A549 (cell line): ENCODE measurements around the gene ARHGAP32. TPM values are rescaled to one million over a fixed set of nuclear protein-coding genes. Genes with fewer than 3 reads are reported as not detected.

ENCODE experiments used
- ATAC-seq, 2 experiments: fragments of 200-7000 bp in 1 of 2; fragments of >200 bp in 1 of 2; cut with Nextera tagmentation in 1 of 2; cut with Tn5 transposase in 1 of 2; 3 replicates each; pipeline versions ENCODE4 v1.8.0 to v1.9.1; 2018 to 2020; ENCODE audit warnings: mild to moderate bottlenecking in 1 of 2, moderate library complexity in 1 of 2
- CTCF ChIA-PET: fragments of 300-600 bp; sonication (Branson Sonifier 250); formaldehyde crosslinking; extraction: SDS; loops from one replicate; lab custom pipeline; 2021; ENCODE audit warnings: antibody characterized with exemption, inconsistent platforms; lab: Yijun Ruan, JAX
- POLR2A ChIA-PET: fragments of 350-600 bp; formaldehyde crosslinking; extraction: SDS; loops from one replicate; lab custom pipeline; 2021; ENCODE audit warnings: antibody characterized with exemption, inconsistent platforms; lab: Yijun Ruan, JAX
- DNase-seq, 2 experiments: peaks; one replicate each; pipeline versions ENCODE4 v3.0.0 to v3.0.0-alpha.2; 2011 to 2016; ENCODE audit warnings: low read depth in 1 of 2, low spot score in 1 of 2
- FAIRE-seq: peaks from 2 replicates; lab custom pipeline; 2011; peaks lifted over from hg19 to GRCh38; lab: Jason Lieb, UNC
- H3K27ac ChIP-seq, 2 experiments: fragments of >200 bp; sonication (Bioruptor Twin); formaldehyde crosslinking; 3 replicates each; pipeline ENCODE4 v1.5.1; 2016 to 2017
- H3K4me1 ChIP-seq: fragments of >200 bp; sonication (Bioruptor Twin); formaldehyde crosslinking; 3 replicates; pipeline ENCODE4 v1.6.1; 2016
- H3K4me2 ChIP-seq: fragments of >200 bp; sonication (Bioruptor Twin); formaldehyde crosslinking; 3 replicates; pipeline ENCODE4 v1.6.1; 2016
- H3K4me3 ChIP-seq: fragments of >200 bp; sonication (Bioruptor Twin); formaldehyde crosslinking; 3 replicates; pipeline ENCODE4 v1.5.1; 2016
- H3K9me3 ChIP-seq: fragments of >200 bp; sonication (Bioruptor Twin); formaldehyde crosslinking; 3 replicates; pipeline ENCODE4 v1.6.1; 2016
- BHLHE40 ChIP-seq: IDR thresholded peaks from 2 replicates; pipeline ENCODE4 v1.6.1; 2012; ENCODE audit warnings: low read depth, low read length, inconsistent platforms
- CEBPB ChIP-seq, 2 experiments: fragments of >200 bp in 1 of 2; sonication (Bioruptor Twin) in 1 of 2; formaldehyde crosslinking in 1 of 2; IDR thresholded peaks; 2 replicates each; pipeline ENCODE4 v1.6.1; 2012 to 2016
- CHD4 ChIP-seq: fragments of 200-600 bp; sonication (generic); IDR thresholded peaks from 2 replicates; pipeline ENCODE4 v1.6.1; 2016; ENCODE audit warnings: antibody characterized with exemption, mild to moderate bottlenecking, borderline replicate concordance
- EHF ChIP-seq: fragments of 250-450 bp; sonication (Bioruptor Pico); IDR thresholded peaks from 2 replicates; pipeline ENCODE4 v1.5.0; 2020; ENCODE audit warnings: mild to moderate bottlenecking
- EHMT2 ChIP-seq: fragments of 200-600 bp; sonication (generic); IDR thresholded peaks from 2 replicates; pipeline ENCODE4 v1.6.1; 2016; ENCODE audit warnings: antibody characterized with exemption, low read depth, mild to moderate bottlenecking, moderate library complexity
- EP300 ChIP-seq, 2 experiments: fragments of >200 bp; sonication (Bioruptor Twin); formaldehyde crosslinking; IDR thresholded peaks; 2 replicates in 1 of 2; 3 replicates in 1 of 2; pipeline ENCODE4 v1.6.1; 2016 to 2017
- ESRRA ChIP-seq: fragments of 150-350 bp; IDR thresholded peaks from 2 replicates; pipeline ENCODE4 v1.6.1; 2014; ENCODE audit warnings: mild to moderate bottlenecking, low read length, borderline replicate concordance
- FOSB ChIP-seq: fragments of 250-450 bp; sonication (Bioruptor Pico); IDR thresholded peaks from 2 replicates; pipeline ENCODE4 v1.5.0; 2020; ENCODE audit warnings: mild to moderate bottlenecking, moderate library complexity
- FOSL2 ChIP-seq, 2 experiments: fragments of 450-650 bp in 1 of 2; fragments of >200 bp in 1 of 2; sonication (Bioruptor Twin) in 1 of 2; formaldehyde crosslinking; IDR thresholded peaks; 2 replicates each; pipeline versions ENCODE4 v1.5.0 to v1.6.1; 2016 to 2020; ENCODE audit warnings: mild to moderate bottlenecking in 1 of 2, moderate library complexity in 1 of 2
- FOXS1 ChIP-seq: fragments of 250-450 bp; sonication (Bioruptor Pico); IDR thresholded peaks from 2 replicates; pipeline ENCODE4 v1.5.0; 2020; ENCODE audit warnings: mild to moderate bottlenecking, moderate library complexity
- GATA3 ChIP-seq: IDR thresholded peaks from 2 replicates; pipeline ENCODE4 v1.6.1; 2012; ENCODE audit warnings: borderline replicate concordance
- HEYL ChIP-seq: fragments of 250-450 bp; sonication (Bioruptor Pico); IDR thresholded peaks from 2 replicates; pipeline ENCODE4 v1.8.0; 2021; ENCODE audit warnings: mild to moderate bottlenecking, moderate library complexity
- JUN ChIP-seq, 2 experiments: fragments of >200 bp; sonication (Bioruptor Twin); formaldehyde crosslinking; IDR thresholded peaks; 2 replicates in 1 of 2; 3 replicates in 1 of 2; pipeline ENCODE4 v1.6.1; 2016 to 2017
- KDM1A ChIP-seq: fragments of 200-600 bp; sonication (generic); IDR thresholded peaks from 2 replicates; pipeline ENCODE4 v1.6.1; 2016; ENCODE audit warnings: low read depth, mild to moderate bottlenecking
- NFE2L2 ChIP-seq: fragments of 150-350 bp; conservative IDR thresholded peaks from 2 replicates; pipeline ENCODE4 v1.6.1; 2014; ENCODE audit warnings: low read length
- RAD21 ChIP-seq, 2 experiments: fragments of >200 bp in 1 of 2; sonication (Bioruptor Twin) in 1 of 2; formaldehyde crosslinking in 1 of 2; IDR thresholded peaks in 1 of 2; conservative IDR thresholded peaks in 1 of 2; 2 replicates in 1 of 2; 3 replicates in 1 of 2; pipeline ENCODE4 v1.6.1; 2012 to 2018; ENCODE audit warnings: inconsistent platforms in 1 of 2
- RFX5 ChIP-seq: fragments of 450-650 bp; IDR thresholded peaks from 2 replicates; pipeline ENCODE4 v1.7.1; 2014; ENCODE audit warnings: antibody characterized with exemption, mild to moderate bottlenecking, moderate library complexity
- RNF2 ChIP-seq: fragments of 200-600 bp; sonication (generic); IDR thresholded peaks from 2 replicates; pipeline ENCODE4 v1.6.1; 2016; ENCODE audit warnings: low read depth, mild to moderate bottlenecking, antibody characterized with exemption, moderate library complexity, borderline replicate concordance
- ZFP36 ChIP-seq: fragments of 450-650 bp; IDR thresholded peaks from 2 replicates; pipeline ENCODE4 v1.6.1; 2014; ENCODE audit warnings: borderline replicate concordance; ENCODE audit not compliant: partially characterized antibody
- ZSCAN20 ChIP-seq: fragments of 250-450 bp; sonication (Bioruptor Pico); IDR thresholded peaks from 2 replicates; pipeline ENCODE4 v1.8.0; 2022; ENCODE audit warnings: mild to moderate bottlenecking, moderate library complexity
- WGBS: methylation state at CpG from one replicate; pipeline ENCODE4 v1.1.6; 2017; ENCODE audit errors: missing lambda C conversion rate; 5-methylcytosine and 5-hydroxymethylcytosine counted together
- polyA plus RNA-seq, 4 experiments: library from polyadenylated mRNA; depleted of rRNA in 3 of 4; stranded (reverse); fragments of >200 nt; fragmentation: RNase III in 1 of 4; extraction: RNeasy Plus Mini Kit Qiagen cat#74134 plus additional on column Dnase treatment in 1 of 4; gene quantifications; 2 replicates in 3 of 4; 3 replicates in 1 of 4; pipeline ENCODE4 v1.2.3, GENCODE V29; 2011 to 2017
- TF ChIP-seq, protein P1 (sequence below): fragments of >200 bp; sonication (Bioruptor Twin); formaldehyde crosslinking; IDR thresholded peaks from 3 replicates; pipeline ENCODE4 v1.6.1; 2016
- TF ChIP-seq, protein P2 (sequence below): IDR thresholded peaks from 2 replicates; pipeline ENCODE4 v1.6.1; 2012
- TF ChIP-seq, protein P3 (sequence below): IDR thresholded peaks from 2 replicates; pipeline ENCODE4 v1.6.1; 2012; ENCODE audit warnings: low read depth, borderline replicate concordance
- TF ChIP-seq, protein P4 (sequence below): IDR thresholded peaks from 2 replicates; pipeline ENCODE4 v1.6.1; 2012
- TF ChIP-seq, protein P5 (sequence below): fragments of >200 bp; sonication (Bioruptor Twin); formaldehyde crosslinking; IDR thresholded peaks from 2 replicates; pipeline ENCODE4 v1.6.1; 2016
- TF ChIP-seq, protein P6 (sequence below): fragments of 200-600 bp; sonication (generic); IDR thresholded peaks from 2 replicates; pipeline ENCODE4 v1.6.1; 2016; ENCODE audit warnings: antibody characterized with exemption, mild to moderate bottlenecking, moderate library complexity

ARHGAP32 gene
- polyA plus RNA-seq, 2 of the 4 experiments (the other 2 are of a cell fraction): 4.4 to 9.0 TPM

DNA sequence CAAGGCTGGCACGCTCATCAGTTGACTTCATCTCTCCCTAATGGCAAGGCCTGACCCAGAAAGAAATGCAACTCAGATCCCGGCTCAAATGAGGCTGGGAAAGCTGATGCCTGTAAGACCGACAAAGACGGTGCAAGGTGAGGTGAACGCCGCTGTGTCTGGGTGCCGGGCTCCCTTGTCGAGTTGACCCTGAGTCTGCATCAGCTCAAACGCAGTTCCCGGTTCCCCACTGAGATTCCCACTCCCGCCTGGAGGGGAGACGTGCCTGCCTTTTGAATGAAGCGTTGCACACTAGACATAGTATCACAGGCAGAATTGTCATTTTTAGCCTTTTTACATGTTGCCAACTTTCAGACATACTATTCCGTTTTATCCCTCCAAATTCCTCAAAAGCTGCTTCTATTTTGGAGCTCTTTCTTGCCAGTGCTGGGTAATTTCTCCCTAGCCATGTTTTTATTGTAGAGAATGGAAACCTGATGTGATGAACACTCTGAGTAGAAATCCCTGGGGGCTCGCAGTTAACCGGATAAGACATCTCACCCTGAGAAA is 248.6 kb downstream of the ARHGAP32 start:
- H3K4me3 ChIP-seq: no peak overlapping the region
- H3K4me1 ChIP-seq: no peaks in the 10 kb centered on the region
- ChIA-PET POLR2A (no interaction called here), CTCF (interaction anchor here (1.1 to 6.4 kb wide), 4 partner anchors 13 to 59 kb away, joined by 3 to 26 read pairs (median 11); no protein-coding TSS in a partner anchor)
- FAIRE-seq: no peak
- no peaks in the 10 kb centered on the region for H3K9me3 ChIP-seq
- H3K4me2 ChIP-seq: no peak overlapping the region
- TF ChIP-seq NFE2L2 (no peak), FOSB (CRISPR knock-in tag) (no peak), BHLHE40 (no peak), KDM1A (no peak), HEYL (CRISPR knock-in tag) (no peak), RAD21 (conservative IDR thresholded peaks at IDR 0.05 in 1 of 2, IDR thresholded peaks at IDR 0.05 in 1 of 2) (no peak)
- TF ChIP-seq, protein P1, sequence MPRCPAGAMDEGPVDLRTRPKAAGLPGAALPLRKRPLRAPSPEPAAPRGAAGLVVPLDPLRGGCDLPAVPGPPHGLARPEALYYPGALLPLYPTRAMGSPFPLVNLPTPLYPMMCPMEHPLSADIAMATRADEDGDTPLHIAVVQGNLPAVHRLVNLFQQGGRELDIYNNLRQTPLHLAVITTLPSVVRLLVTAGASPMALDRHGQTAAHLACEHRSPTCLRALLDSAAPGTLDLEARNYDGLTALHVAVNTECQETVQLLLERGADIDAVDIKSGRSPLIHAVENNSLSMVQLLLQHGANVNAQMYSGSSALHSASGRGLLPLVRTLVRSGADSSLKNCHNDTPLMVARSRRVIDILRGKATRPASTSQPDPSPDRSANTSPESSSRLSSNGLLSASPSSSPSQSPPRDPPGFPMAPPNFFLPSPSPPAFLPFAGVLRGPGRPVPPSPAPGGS: no peak
- TF ChIP-seq, all 56 proteins: peak for 0
- no peak overlapping the region for H3K27ac ChIP-seq
- ATAC-seq: no peak
- WGBS: 78% methylated on average over 16 of the region's 16 CpGs
- no peak for DNase-seq

DNA sequence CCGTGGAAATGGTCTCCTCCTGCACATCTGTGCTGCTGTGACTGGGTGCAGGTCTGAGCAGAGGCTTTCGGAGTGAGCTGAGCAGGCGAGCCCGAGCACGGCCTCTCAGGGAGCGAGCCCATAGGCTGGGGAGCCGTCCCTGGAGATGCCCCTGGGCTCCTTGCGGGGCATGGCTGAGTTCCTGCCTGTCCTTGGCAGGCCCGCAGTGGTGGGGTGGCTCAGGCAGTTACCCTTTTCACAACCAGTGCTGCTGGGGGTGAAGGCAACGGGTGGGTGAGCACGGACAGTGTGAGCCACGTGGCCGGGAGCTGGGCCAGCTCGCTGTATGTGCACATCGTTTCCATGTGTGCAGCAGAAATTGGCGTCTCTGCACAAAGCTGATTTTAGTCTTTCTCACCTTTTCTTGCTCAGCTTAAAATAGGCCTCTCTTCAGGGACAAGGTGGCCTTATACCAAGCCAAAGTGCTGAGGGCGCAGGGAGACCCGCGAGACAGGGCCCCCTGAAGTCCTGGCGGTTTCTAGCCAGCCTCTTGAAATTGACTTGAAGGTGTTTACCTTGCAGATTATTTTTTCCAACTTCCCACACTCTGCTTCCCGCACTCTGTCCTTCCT is 249.2 kb downstream of the ARHGAP32 start, which contains the start of gene TP53AIP1:
Gene TP53AIP1, minus strand, starts transcription at position 55 of the 611 bp plus-strand sequence. CDS start 5,053 bp downstream, outside the sequence.
- 86% methylated on average over 8 of the region's 21 CpGs for WGBS
- TF ChIP-seq FOXS1 (CRISPR knock-in tag): no peak
- TF ChIP-seq, protein P2, sequence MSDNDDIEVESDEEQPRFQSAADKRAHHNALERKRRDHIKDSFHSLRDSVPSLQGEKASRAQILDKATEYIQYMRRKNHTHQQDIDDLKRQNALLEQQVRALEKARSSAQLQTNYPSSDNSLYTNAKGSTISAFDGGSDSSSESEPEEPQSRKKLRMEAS: no peak
- TF ChIP-seq EHMT2: no peak
- no peak for TF ChIP-seq FOSL2 (IDR thresholded peaks at IDR 0.05)
- TF ChIP-seq FOSL2 (CRISPR knock-in tag; IDR thresholded peaks at IDR 0.05): no peak
- no peak for TF ChIP-seq RAD21 (conservative IDR thresholded peaks at IDR 0.05 in 1 of 2, IDR thresholded peaks at IDR 0.05 in 1 of 2)
- TF ChIP-seq, protein P3, sequence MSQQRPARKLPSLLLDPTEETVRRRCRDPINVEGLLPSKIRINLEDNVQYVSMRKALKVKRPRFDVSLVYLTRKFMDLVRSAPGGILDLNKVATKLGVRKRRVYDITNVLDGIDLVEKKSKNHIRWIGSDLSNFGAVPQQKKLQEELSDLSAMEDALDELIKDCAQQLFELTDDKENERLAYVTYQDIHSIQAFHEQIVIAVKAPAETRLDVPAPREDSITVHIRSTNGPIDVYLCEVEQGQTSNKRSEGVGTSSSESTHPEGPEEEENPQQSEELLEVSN: no peak
- TF ChIP-seq CHD4: no peak
- no peak for TF ChIP-seq JUN (IDR thresholded peaks at IDR 0.05)
- no peak for TF ChIP-seq ZSCAN20 (CRISPR knock-in tag)
- TF ChIP-seq, protein P4, sequence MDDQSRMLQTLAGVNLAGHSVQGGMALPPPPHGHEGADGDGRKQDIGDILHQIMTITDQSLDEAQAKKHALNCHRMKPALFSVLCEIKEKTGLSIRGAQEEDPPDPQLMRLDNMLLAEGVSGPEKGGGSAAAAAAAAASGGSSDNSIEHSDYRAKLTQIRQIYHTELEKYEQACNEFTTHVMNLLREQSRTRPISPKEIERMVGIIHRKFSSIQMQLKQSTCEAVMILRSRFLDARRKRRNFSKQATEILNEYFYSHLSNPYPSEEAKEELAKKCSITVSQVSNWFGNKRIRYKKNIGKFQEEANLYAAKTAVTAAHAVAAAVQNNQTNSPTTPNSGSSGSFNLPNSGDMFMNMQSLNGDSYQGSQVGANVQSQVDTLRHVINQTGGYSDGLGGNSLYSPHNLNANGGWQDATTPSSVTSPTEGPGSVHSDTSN: no peak
- no peak for TF ChIP-seq EHF (CRISPR knock-in tag)
- no peak for TF ChIP-seq EP300 (IDR thresholded peaks at IDR 0.05)
- TF ChIP-seq RFX5: no peak
- no peak for TF ChIP-seq ZFP36
- TF ChIP-seq, protein P5, sequence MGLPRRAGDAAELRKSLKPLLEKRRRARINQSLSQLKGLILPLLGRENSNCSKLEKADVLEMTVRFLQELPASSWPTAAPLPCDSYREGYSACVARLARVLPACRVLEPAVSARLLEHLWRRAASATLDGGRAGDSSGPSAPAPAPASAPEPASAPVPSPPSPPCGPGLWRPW: no peak
- no peak for TF ChIP-seq CEBPB (IDR thresholded peaks at IDR 0.05)
- TF ChIP-seq RNF2: no peak
- TF ChIP-seq GATA3: no peak
- TF ChIP-seq ESRRA: no peak
- TF ChIP-seq, protein P6, sequence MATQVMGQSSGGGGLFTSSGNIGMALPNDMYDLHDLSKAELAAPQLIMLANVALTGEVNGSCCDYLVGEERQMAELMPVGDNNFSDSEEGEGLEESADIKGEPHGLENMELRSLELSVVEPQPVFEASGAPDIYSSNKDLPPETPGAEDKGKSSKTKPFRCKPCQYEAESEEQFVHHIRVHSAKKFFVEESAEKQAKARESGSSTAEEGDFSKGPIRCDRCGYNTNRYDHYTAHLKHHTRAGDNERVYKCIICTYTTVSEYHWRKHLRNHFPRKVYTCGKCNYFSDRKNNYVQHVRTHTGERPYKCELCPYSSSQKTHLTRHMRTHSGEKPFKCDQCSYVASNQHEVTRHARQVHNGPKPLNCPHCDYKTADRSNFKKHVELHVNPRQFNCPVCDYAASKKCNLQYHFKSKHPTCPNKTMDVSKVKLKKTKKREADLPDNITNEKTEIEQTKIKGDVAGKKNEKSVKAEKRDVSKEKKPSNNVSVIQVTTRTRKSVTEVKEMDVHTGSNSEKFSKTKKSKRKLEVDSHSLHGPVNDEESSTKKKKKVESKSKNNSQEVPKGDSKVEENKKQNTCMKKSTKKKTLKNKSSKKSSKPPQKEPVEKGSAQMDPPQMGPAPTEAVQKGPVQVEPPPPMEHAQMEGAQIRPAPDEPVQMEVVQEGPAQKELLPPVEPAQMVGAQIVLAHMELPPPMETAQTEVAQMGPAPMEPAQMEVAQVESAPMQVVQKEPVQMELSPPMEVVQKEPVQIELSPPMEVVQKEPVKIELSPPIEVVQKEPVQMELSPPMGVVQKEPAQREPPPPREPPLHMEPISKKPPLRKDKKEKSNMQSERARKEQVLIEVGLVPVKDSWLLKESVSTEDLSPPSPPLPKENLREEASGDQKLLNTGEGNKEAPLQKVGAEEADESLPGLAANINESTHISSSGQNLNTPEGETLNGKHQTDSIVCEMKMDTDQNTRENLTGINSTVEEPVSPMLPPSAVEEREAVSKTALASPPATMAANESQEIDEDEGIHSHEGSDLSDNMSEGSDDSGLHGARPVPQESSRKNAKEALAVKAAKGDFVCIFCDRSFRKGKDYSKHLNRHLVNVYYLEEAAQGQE: no peak
- FAIRE-seq (no peak), ATAC-seq (no peak), DNase-seq (no peak)
- no peak within 1 kb of the TSS for H3K4me2 ChIP-seq
- H3K4me3 ChIP-seq: no peak within 1 kb of the TSS
- POLR2A ChIA-PET: no interaction called here
- no peaks in the 10 kb centered on the region for H3K4me1 ChIP-seq
- CTCF ChIA-PET: interaction anchor here (1.1 to 6.4 kb wide), 3 partner anchors 14 to 58 kb away, joined by 3 to 26 read pairs (median 5); no protein-coding TSS in a partner anchor
- H3K9me3 ChIP-seq: no peaks in the 10 kb centered on the region
- H3K27ac ChIP-seq: no peak within 1 kb of the TSS
